A673 (cell line): Measurements from ENCODE around the gene GCDH. TPM values are rescaled to one million over a fixed set of nuclear protein-coding genes. Genes with fewer than 3 reads are reported as not detected.

ENCODE experiments used
- Bru-seq: library from RNA; stranded (reverse); fragments of 400-500 nt; gene quantifications from one replicate; lab custom pipeline; 2021; lab: Mats Ljungman, UMichigan
- BruChase-seq, 2 experiments: library from RNA; stranded (reverse); fragments of 400-500 nt; gene quantifications; one replicate each; lab custom pipeline; 2021; lab: Mats Ljungman, UMichigan
- BruUV-seq: library from RNA; stranded (reverse); fragments of 400-500 nt; replicated peaks from 2 replicates; lab custom pipeline; 2021; lab: Mats Ljungman, UMichigan
- CTCF ChIA-PET: fragments of 300-600 bp; sonication (Branson Sonifier 250); formaldehyde crosslinking; loops from one replicate; lab custom pipeline; 2022; ENCODE audit warnings: antibody characterized with exemption; lab: Charles Lee
- POLR2A ChIA-PET: fragments of 300-600 bp; sonication (Branson Sonifier 250); formaldehyde crosslinking; loops from one replicate; lab custom pipeline; 2022; ENCODE audit warnings: antibody characterized with exemption; ENCODE audit not compliant: low non-redundant PET; lab: Charles Lee
- DNase-seq: peaks from one replicate; pipeline ENCODE4 v3.0.0-alpha.2; 2015; ENCODE audit warnings: low spot score
- H3K27ac ChIP-seq: fragments of 200-600 bp; sonication (generic); 2 replicates; pipeline ENCODE4 v1.5.1; 2016; ENCODE audit warnings: mixed run types, low read depth, mild to moderate bottlenecking, mixed read lengths, antibody characterized with exemption, low read length; ENCODE audit not compliant: poor library complexity, severe bottlenecking
- H3K27me3 ChIP-seq: fragments of 200-600 bp; sonication (generic); replicated peaks from 2 replicates; pipeline ENCODE4 v1.6.1; 2017; ENCODE audit warnings: mixed run types, low read depth, mild to moderate bottlenecking, mixed read lengths, antibody characterized with exemption, low read length; ENCODE audit not compliant: insufficient read depth, poor library complexity
- H3K36me3 ChIP-seq: fragments of 200-600 bp; sonication (generic); 2 replicates; pipeline ENCODE4 v1.6.1; 2016; ENCODE audit warnings: mixed run types, mild to moderate bottlenecking, mixed read lengths, antibody characterized with exemption, low read length; ENCODE audit not compliant: insufficient read depth, poor library complexity, severe bottlenecking
- H3K4me1 ChIP-seq: fragments of 200-600 bp; sonication (generic); 2 replicates; pipeline ENCODE4 v1.6.1; 2017; ENCODE audit warnings: mixed run types, mild to moderate bottlenecking, mixed read lengths, antibody characterized with exemption, low read length; ENCODE audit not compliant: insufficient read depth, poor library complexity, severe bottlenecking
- H3K4me3 ChIP-seq: fragments of 200-600 bp; sonication (generic); 2 replicates; pipeline ENCODE4 v1.5.1; 2016; ENCODE audit warnings: low read depth, mixed run types, mild to moderate bottlenecking, mixed read lengths, low read length; ENCODE audit not compliant: poor library complexity, severe bottlenecking
- H3K9me3 ChIP-seq: fragments of 200-600 bp; sonication (generic); 2 replicates; pipeline ENCODE4 v1.6.1; 2016; ENCODE audit warnings: mixed run types, low read depth, mild to moderate bottlenecking, mixed read lengths, antibody characterized with exemption, low read length; ENCODE audit not compliant: poor library complexity, severe bottlenecking
- CTCF ChIP-seq: fragments of 300-800, 200-600 bp; sonication (generic); conservative IDR thresholded peaks from 2 replicates; pipeline ENCODE4 v1.5.1; 2017; ENCODE audit warnings: low read depth, mild to moderate bottlenecking, antibody characterized with exemption, low read length, moderate library complexity, mixed read lengths
- EZH2 ChIP-seq: fragments of 200-600 bp; sonication (generic); IDR thresholded peaks from 2 replicates; pipeline ENCODE4 v1.6.1; 2017; ENCODE audit warnings: borderline replicate concordance, low read depth, mild to moderate bottlenecking, mixed read lengths, antibody characterized with exemption, low read length; ENCODE audit not compliant: poor library complexity, severe bottlenecking
- intact Hi-C: fragments of 100-400 bp; cut with micrococcal nuclease; formaldehyde crosslinking; loops from one replicate; pipeline ENCODE4 v1.10.0; 2022; ENCODE audit not compliant: unreplicated experiment
- long read RNA-seq: library from polyadenylated mRNA; stranded (forward); transcript quantifications from one replicate; pipeline ENCODE4 v2.0.0, GENCODE V29; 2022
- total RNA-seq: library from RNA; stranded (reverse); gene quantifications from 2 replicates; pipeline ENCODE4 v1.2.3, GENCODE V29; 2021

The GCDH gene
- 47.3 and 58.7 TPM in 2 replicates for total RNA-seq
- percentile 70 among the genes with signal in this experiment for Bru-seq, nascent RNA
- BruChase-seq, experiment 1, labeled RNA remaining after a 2-hour chase: percentile 75 among the genes with signal in this experiment
- percentile 77 among the genes with signal in this experiment for BruChase-seq, experiment 2, labeled RNA remaining after a 6-hour chase
- long read RNA-seq, transcript GCDH-216 (11 exons, 1,867 nt): minor isoform, 12 of 121 reads
- long read RNA-seq, transcript GCDH-201 (12 exons, 1,956 nt): major isoform, 85 of 121 reads
- long read RNA-seq, partial matches to known transcripts: 2 of 121 reads
- long read RNA-seq, other reads (novel, unspliced or antisense): 22 of 121 reads

DNA sequence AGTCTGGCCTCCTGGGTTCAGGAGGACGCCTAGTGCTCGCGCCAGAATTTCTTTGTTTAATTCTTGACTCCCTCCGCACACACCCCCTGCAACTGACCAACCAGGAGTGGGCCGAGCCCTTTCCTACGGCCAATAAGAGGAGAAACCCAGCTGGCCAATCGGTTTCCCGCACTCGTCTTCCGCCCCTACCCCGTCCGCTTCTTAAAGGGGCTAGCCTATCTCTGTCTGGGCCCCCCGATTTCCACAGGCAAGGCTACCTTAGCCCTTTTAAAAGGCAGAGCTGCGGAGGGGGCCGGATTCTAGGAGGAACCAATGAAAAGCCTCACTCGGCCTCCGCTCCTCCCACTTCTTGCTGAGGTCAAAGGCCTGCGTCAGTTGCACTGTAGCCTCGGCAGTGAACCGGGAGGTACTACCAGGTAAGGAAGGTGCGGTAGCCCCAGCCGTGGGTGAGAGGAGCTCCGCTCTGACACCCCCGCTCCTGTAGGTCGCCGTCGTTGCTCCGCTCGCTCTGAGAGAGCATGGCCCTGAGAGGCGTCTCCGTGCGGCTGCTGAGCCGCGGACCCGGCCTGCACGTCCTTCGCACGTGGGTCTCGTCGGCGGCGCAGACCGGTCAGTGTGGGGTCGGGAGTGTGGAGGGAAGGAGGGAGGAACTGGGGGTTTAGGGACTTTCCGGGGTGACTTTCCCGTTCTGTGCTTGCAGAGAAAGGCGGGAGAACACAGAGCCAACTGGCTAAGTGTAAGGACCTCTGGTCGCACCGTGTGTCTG, at the start of gene GCDH:
Gene GCDH (plus strand): TSS at position 374 of the 766 bp plus-strand sequence. CDS start 145 bp downstream, at position 519.
- H3K36me3 ChIP-seq: peaks cover 7% of the 10 kb centered on the region
- peaks cover 6% of the 10 kb centered on the region for H3K4me1 ChIP-seq
- TF ChIP-seq CTCF: no peak
- no peak for TF ChIP-seq EZH2
- no peaks in the 10 kb centered on the region for H3K27me3 ChIP-seq
- H3K4me3 ChIP-seq: peak within 1 kb of the TSS; percentile 92
- no TSS peak for BruUV-seq
- DNase-seq: peak; percentile 100
- ChIA-PET CTCF (interaction anchor here (0.5 to 0.8 kb wide), 3 partner anchors 52 to 94 kb away, joined by 3 to 6 read pairs (median 3); partner anchors contain the start of gene MAST1), POLR2A (interaction anchor here (0.6 to 1.1 kb wide), 4 partner anchors 10 to 1179 kb away, joined by 4 to 9 read pairs (median 8); partner anchors contain the start of gene DNASE2)
- intact Hi-C loops: no loop called here
- H3K27ac ChIP-seq: peak within 1 kb of the TSS; percentile 92
- H3K9me3 ChIP-seq: no peaks in the 10 kb centered on the region

DNA sequence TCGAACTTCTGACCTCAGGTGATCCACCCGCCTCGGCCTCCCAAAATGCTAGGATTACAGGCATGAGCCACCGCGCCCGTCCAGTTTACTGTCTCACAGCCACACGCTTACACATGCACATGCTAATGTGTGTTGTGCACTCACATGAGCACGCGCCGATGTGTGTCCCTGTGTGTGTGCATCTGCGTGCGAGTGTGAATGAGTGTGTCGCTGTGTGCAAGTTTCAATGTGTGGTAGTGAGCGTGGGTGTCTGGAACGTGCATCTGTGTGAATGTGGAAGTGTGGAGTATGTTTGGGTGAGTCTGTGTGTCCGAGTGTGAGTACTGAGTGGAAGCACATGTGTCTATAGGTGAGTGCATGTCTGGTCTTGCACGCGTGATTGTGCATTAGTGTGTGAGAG, 48.4 kb upstream of the GCDH start:
- ChIA-PET POLR2A (no interaction called here), CTCF (no interaction called here)
- intact Hi-C loops: no loop called here
- DNase-seq: no peak
- Histone ChIP-seq H3K36me3 (no peaks in the 10 kb centered on the region), H3K4me3 (no peak overlapping the region), H3K27ac (no peak overlapping the region), H3K9me3 (no peaks in the 10 kb centered on the region), H3K4me1 (peaks cover 13% of the 10 kb centered on the region), H3K27me3 (no peaks in the 10 kb centered on the region)
- BruUV-seq: no TSS peak
- TF ChIP-seq EZH2 (no peak), CTCF (no peak)

DNA sequence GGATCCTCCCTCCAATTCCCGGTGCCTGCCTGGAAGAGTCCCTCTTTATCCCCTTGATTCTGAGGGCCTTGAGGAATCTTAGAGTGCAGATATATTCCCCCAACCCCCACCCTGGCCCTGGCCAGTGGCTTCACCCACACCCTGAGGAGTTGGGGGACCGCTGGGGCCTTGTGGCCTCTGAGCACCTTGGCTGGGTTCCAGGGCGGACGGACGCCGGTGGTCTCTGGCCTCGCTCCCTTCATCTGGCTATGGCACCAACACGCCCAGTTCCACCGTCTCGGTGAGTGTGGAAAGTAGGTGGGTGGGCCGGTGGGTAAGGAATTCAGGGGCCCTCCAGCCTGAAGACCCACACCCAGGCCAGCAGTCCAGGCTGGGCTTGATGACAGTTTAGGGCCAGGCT, 47.6 kb upstream of the GCDH start:
- BruUV-seq: no TSS peak
- Histone ChIP-seq H3K27me3 (no peaks in the 10 kb centered on the region), H3K36me3 (peaks cover 4% of the 10 kb centered on the region), H3K9me3 (no peaks in the 10 kb centered on the region), H3K4me1 (peaks cover 13% of the 10 kb centered on the region), H3K4me3 (no peak overlapping the region), H3K27ac (no peak overlapping the region)
- CTCF ChIA-PET: no interaction called here
- POLR2A ChIA-PET: no interaction called here
- no peak for TF ChIP-seq EZH2
- TF ChIP-seq CTCF: no peak
- no peak for DNase-seq
- intact Hi-C loops: no loop called here
